ENCODE measurements around the gene STING1.
A peak's percentile ranks its signal among the peaks of the same experiment; 100 is the strongest.
"Not testable (repeated sequence)": the region's sequence is repeated elsewhere in the genome, so short reads cannot be mapped to it uniquely, and the experiment has no call there.

The STING1 gene

DNA sequence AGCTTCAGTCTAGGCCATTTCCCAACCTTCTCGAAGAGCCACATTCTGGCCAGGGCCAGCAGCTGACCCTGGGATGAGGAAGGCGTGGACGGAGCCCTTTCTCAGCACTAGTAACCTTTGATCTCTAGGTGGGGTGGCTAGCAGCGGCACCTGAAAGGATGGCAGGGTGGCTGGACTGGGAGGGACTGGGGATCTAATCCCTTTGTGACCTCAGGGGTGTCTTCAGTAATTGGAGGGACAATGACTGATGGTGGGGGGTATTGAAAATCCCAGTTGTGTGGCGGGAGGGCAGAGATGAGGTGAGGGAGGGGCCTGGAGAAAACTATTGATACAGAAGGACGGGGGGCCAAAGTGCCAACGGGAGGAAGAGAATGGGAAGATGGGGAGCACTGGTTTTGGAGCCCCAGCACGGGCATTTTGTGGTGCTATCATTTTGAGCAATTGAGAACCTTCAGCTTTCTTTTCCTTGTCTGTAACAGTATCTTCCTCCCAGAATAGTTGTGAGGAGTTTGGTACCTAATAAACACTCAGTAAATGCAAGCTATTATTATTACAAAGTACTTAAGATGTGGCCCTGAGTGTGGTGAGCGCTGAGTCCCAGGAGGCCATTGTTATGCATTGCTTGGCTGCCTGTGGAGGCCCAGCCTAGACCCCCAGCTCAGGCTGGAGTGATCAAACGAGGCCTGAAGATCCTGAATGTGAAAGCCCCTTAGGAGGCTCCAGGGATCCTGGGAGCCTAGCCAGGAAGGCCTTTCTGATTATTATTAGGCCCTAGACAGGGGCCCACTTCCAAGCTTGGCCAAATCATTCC lies 41.3 kb upstream of the STING1 start:
- TF ChIP-seq CTCF (IDR thresholded peaks at IDR 0.05; ENCODE audit: low read depth, low read length) = no peak
- no peak for DNase-seq (ENCODE audit: extremely low read depth, low read depth)

- peak; percentile 77 for TF ChIP-seq CTCF (IDR thresholded peaks at IDR 0.05; ENCODE audit: low read depth, low read length)
- peak; percentile 54 for DNase-seq (ENCODE audit: extremely low read depth, low read depth)
Measured at GRCh38 chr5:139517683-139518564, 35.4 kb upstream of the STING1 start.

GRCh38 chr5:139514486-139514856 lies 31.9 kb upstream of the STING1 start:
- DNase-seq (ENCODE audit: extremely low read depth, low read depth) = no peak
- no peak for TF ChIP-seq CTCF (IDR thresholded peaks at IDR 0.05; ENCODE audit: low read depth, low read length)

- no peak for DNase-seq (ENCODE audit: extremely low read depth, low read depth)
- TF ChIP-seq CTCF (IDR thresholded peaks at IDR 0.05; ENCODE audit: low read depth, low read length) = no peak
Measured at GRCh38 chr5:139513852-139514485, 31.4 kb upstream of the STING1 start.

GRCh38 chr5:139513434-139513833 lies 30.9 kb upstream of the STING1 start:
- peak; percentile 44 for DNase-seq (ENCODE audit: extremely low read depth, low read depth)
- peak; percentile 76 for TF ChIP-seq CTCF (IDR thresholded peaks at IDR 0.05; ENCODE audit: low read depth, low read length)

DNA sequence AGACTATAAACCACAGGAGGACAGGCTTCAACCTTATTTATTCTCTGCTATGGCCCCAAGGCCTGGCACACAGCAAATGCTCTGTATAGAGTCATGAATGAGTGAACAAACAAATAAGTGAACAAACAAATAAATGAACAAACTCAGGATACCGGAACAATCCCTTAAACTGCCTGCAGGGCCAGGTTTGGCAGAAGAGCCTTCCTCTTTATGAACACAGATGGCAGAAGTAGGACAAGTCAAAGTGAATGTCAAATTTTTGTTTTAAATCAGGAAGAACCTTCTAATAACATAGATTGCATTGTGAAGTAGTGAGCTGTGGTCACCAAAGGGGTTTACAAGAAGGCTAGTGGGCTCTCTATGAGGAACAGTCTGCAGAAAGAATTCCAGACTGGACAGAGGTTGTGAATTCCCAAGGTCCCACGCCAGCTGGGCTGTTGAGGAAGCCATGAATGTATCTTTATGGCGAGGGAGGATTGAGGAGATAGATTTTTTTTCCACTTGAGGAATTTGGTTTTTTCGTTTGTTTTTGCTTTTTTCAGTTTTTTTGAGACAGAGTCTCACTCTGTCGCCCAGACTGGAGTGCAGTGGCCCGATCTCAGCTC lies 30.3 kb upstream of the STING1 start:
- DNase-seq (ENCODE audit: extremely low read depth, low read depth) = no peak

GRCh38 chr5:139504722-139505121 lies 22.2 kb upstream of the STING1 start:
- not testable (repeated sequence) for DNase-seq (ENCODE audit: extremely low read depth, low read depth)

More for the DNA sequence above, 30.3 kb upstream of the STING1 start:
- TF ChIP-seq CTCF (IDR thresholded peaks at IDR 0.05; ENCODE audit: low read depth, low read length) = no peak

DNA sequence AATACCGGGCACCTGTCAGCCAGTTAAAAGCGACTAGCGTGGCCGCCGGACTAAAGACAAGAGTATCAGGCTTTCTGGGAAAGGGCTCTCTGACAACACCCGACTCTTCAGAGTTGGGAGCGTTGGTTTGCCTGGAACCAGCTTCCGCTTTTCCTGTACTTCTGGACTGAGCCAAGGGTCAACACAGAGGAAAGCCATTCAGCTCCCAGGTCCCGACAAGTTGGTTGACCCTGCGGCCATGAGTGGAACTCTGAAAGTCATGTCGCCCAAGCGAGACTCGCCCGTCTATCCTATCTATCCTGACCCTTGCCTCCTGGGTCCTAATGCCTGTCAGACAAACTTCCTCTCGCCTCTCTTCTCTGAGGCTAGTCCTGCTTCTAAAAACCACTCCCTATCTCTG lies 21.3 kb upstream of the STING1 start:
- DNase-seq (ENCODE audit: extremely low read depth, low read depth) = not testable (repeated sequence)

- not testable (repeated sequence) for DNase-seq (ENCODE audit: extremely low read depth, low read depth)
Measured at GRCh38 chr5:139503036-139503817, 20.7 kb upstream of the STING1 start.

All from AG09319 (cell line).